Kidney (tissue), 14 donors: ENCODE measurements around the gene RASGRP3. TPM values are rescaled to one million over a fixed set of nuclear protein-coding genes. Genes with fewer than 3 reads are reported as not detected.

Source experiments
- DNase-seq, 5 donors: peaks; one replicate each; pipeline ENCODE4 v3.0.0-alpha.2; 2013 to 2020
- FAIRE-seq: peaks from 2 replicates; lab custom pipeline; 2012; peaks lifted over from hg19 to GRCh38; lab: Jason Lieb, UNC
- H3K27ac ChIP-seq, 2 donors: one replicate each; pipeline ENCODE4 v1.7.0; 2013; ENCODE audit warnings: low read depth in 2 of 2, low read length in 2 of 2, inconsistent platforms in 1 of 2
- H3K27me3 ChIP-seq: one replicate; pipeline ENCODE4 v1.7.1; 2013; ENCODE audit warnings: low read length, inconsistent platforms; ENCODE audit not compliant: control insufficient read depth, insufficient read depth
- H3K36me3 ChIP-seq, 3 donors: one replicate each; pipeline versions ENCODE4 v1.7.0 to v1.7.1; 2013; ENCODE audit warnings: low read length in 3 of 3, control low read depth in 1 of 3, inconsistent platforms in 1 of 3; ENCODE audit not compliant: insufficient read depth in 3 of 3, control insufficient read depth in 2 of 3
- H3K4me1 ChIP-seq, 3 donors: one replicate each; pipeline versions ENCODE4 v1.7.0 to v1.7.1; 2013; ENCODE audit warnings: low read length in 3 of 3, inconsistent platforms in 1 of 3, low read depth in 1 of 3; ENCODE audit not compliant: control insufficient read depth in 2 of 3, insufficient read depth in 2 of 3
- H3K4me3 ChIP-seq, 3 donors: one replicate each; pipeline versions ENCODE4 v1.7.0 to v1.8.1; 2013; ENCODE audit warnings: low read length in 3 of 3, control low read depth in 1 of 3, inconsistent platforms in 1 of 3
- H3K9ac ChIP-seq, 3 donors: one replicate each; pipeline versions ENCODE4 v1.7.0 to v1.7.1; 2013; ENCODE audit warnings: low read length in 3 of 3, control low read depth in 1 of 3, inconsistent platforms in 1 of 3
- H3K9me3 ChIP-seq, 3 donors: one replicate each; pipeline versions ENCODE4 v1.7.0 to v1.7.1; 2013; ENCODE audit warnings: low read length in 3 of 3, control low read depth in 1 of 3, inconsistent platforms in 1 of 3; ENCODE audit not compliant: control insufficient read depth in 2 of 3, insufficient read depth in 1 of 3
- intact Hi-C: fragments of 100-400 bp; cut with DNase I; formaldehyde crosslinking; loops from one replicate; pipeline ENCODE4 v1.11.1; 2022
- polyA plus RNA-seq: library from polyadenylated mRNA; stranded (reverse); fragments of 350-450 nt; fragmentation: Illumina TruSeq; extraction: RNeasy Lipid Tissue Mini Kit (QIAGEN cat#74804); gene quantifications from one replicate; pipeline ENCODE4 v1.2.3, GENCODE V29; 2014; ENCODE audit warnings: low read depth, low replicate concordance; ENCODE audit not compliant: insufficient read depth
- total RNA-seq: library from RNA; stranded (reverse); fragmentation: NEBNext Ultra II Directional; extraction: Animal tissue kit (Norgen Biotek cat#: 25700); gene quantifications from one replicate; pipeline ENCODE4 v1.2.1, GENCODE V29; 2021
- TF ChIP-seq, protein P1 (sequence below): IDR thresholded peaks from 3 replicates; pipeline ENCODE4 v1.5.1; 2012; ENCODE audit warnings: mild to moderate bottlenecking, moderate library complexity, borderline replicate concordance; ENCODE audit not compliant: insufficient read depth; ENCODE audit errors: extremely low read depth
- donor health status: control.
- donor health status: control.
- donor health status: control.
- donor health status: control.
- donor health status: control.
- donor health status: DM: yes; HTN: yes; CAD: no.
- donor health status: Normal renal cell carcinoma (clear cell type).

The RASGRP3 gene
- total and polyA plus RNA-seq, 2 donors from 2014 or later: 7.8 to 22.6 TPM

DNA sequence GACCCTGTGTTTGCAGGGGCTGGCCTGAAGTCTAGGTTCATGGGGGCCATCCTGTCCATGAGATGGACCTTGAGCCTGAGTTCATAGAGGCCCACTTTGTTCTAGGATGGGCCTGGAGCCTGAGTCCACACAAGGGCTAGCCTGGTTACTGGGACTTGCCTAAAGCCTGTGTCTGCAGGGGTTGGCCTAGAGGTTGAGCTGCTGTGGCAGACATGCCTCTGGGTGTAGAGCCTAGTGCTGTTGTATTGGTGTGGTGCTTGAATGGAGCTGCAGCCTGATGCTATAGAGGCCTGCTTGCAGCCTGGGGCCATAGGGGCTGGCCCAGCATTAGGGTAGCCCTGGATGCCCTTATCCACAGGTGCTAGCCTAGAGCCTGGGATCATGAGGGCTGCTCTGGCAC, 23.9 kb upstream of the RASGRP3 start:
- DNase-seq (no peak), FAIRE-seq (no peak)
- TF ChIP-seq, protein P1, sequence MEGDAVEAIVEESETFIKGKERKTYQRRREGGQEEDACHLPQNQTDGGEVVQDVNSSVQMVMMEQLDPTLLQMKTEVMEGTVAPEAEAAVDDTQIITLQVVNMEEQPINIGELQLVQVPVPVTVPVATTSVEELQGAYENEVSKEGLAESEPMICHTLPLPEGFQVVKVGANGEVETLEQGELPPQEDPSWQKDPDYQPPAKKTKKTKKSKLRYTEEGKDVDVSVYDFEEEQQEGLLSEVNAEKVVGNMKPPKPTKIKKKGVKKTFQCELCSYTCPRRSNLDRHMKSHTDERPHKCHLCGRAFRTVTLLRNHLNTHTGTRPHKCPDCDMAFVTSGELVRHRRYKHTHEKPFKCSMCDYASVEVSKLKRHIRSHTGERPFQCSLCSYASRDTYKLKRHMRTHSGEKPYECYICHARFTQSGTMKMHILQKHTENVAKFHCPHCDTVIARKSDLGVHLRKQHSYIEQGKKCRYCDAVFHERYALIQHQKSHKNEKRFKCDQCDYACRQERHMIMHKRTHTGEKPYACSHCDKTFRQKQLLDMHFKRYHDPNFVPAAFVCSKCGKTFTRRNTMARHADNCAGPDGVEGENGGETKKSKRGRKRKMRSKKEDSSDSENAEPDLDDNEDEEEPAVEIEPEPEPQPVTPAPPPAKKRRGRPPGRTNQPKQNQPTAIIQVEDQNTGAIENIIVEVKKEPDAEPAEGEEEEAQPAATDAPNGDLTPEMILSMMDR: no peak
- Histone ChIP-seq H3K36me3 (no peaks in the 10 kb centered on the region), H3K27ac (no peak overlapping the region), H3K27me3 (no peaks in the 10 kb centered on the region), H3K4me1 (no peaks in the 10 kb centered on the region), H3K9ac (no peak overlapping the region), H3K4me3 (no peak overlapping the region), H3K9me3 (peaks cover 0 to 7% (median 0%) of the 10 kb centered on the region in 3 donors)
- intact Hi-C loops: no loop called here

DNA sequence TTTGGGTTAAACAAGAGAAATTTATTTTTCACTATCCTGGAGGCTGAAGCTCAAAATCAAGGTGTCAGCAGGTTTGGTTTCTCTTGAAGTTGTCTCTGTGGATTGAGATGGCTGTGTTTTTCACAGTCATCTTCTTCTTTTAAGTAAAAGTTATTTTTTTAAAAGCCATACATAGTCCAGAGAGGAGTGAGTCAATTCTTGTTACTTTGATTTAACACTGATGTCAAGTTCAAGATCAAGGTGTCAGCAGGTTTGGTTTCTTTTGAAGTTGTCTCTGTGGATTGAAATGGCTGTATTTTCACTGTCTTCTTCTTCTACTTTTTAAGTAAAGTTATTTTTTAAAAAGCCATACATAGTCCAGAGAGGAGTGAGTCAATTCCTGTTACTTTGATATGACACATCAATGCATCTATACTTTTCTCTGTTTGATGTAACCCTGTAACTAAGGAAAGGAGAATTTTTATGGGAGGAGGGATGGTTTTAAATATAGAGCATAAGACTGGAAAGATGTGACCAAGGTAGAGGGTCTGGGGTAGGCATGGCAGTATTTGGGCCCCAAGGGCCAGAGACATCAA, 22.5 kb upstream of the RASGRP3 start:
- intact Hi-C loops: no loop called here

DNA sequence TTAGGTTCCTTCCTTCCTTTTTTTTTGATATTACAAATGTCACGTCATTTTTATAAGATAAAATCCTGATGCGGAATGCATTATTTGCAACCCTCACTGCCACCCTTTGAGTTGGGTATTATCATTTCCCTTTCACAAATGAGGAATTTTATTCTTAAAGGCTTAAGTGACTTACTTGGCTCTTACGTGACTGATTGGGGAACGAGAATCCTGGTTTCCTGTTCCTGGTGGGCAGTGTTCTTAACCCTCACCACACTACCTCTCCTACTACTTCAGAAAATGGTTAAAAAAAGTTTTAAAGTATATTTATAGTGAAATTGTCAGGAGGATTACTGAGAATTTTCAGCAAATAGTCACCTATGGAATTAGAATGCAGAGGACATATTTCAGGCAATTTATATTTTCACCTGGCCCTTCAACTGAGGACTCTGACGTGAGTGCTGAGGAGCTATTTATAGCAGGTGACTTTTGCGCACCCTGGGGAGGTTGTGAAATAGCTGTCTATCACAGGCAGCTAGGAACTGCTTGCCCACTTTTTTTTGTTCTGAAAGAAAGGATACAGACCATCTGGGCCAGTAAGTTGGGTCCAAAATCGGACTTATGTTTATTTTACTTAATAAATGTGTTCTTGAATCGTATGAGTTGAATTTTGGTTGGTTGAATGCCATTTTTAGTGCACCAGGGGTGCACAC, 18.7 kb upstream of the RASGRP3 start:
- no peak overlapping the region for H3K4me3 ChIP-seq
- no peak overlapping the region for H3K27ac ChIP-seq

More for the DNA sequence above, 22.5 kb upstream of the RASGRP3 start:
- Histone ChIP-seq H3K36me3 (no peaks in the 10 kb centered on the region), H3K4me1 (no peaks in the 10 kb centered on the region), H3K27me3 (no peaks in the 10 kb centered on the region), H3K4me3 (no peak overlapping the region), H3K9me3 (peaks cover 0 to 7% (median 0%) of the 10 kb centered on the region in 3 donors), H3K27ac (no peak overlapping the region), H3K9ac (no peak overlapping the region)
- FAIRE-seq: no peak
- TF ChIP-seq, protein P1: no peak
- no peak for DNase-seq

More for the DNA sequence above, 18.7 kb upstream of the RASGRP3 start:
- TF ChIP-seq, protein P1: no peak
- FAIRE-seq: no peak
- Histone ChIP-seq H3K9me3 (no peaks in the 10 kb centered on the region), H3K36me3 (no peaks in the 10 kb centered on the region), H3K9ac (peak overlapping the region in 1 of 3 donors; percentile 29), H3K27me3 (no peaks in the 10 kb centered on the region), H3K4me1 (no peaks in the 10 kb centered on the region)
- DNase-seq: peak in 1 of 5 donors; percentile 46
- intact Hi-C loops: no loop called here
